Testis (tissue), 2 donors: ENCODE results near the gene CLCN1.

Experiments used
- POLR2A ChIP-seq: fragments of 450-650 bp; IDR thresholded peaks from one replicate; pipeline ENCODE4 v1.6.1; 2017; ENCODE audit warnings: antibody characterized with exemption, mild to moderate bottlenecking, moderate library complexity
- TF ChIP-seq, protein P1 (sequence below), 3 experiments: fragments of 450-650 bp in 2 of 3; fragments of 200-600 bp in 1 of 3; sonication (generic) in 1 of 3; IDR thresholded peaks; one replicate each; pipeline ENCODE4 v1.5.1; 2016 to 2019; ENCODE audit warnings: antibody characterized with exemption in 3 of 3, mild to moderate bottlenecking in 2 of 3, moderate library complexity in 1 of 3

- TF ChIP-seq, protein P1, sequence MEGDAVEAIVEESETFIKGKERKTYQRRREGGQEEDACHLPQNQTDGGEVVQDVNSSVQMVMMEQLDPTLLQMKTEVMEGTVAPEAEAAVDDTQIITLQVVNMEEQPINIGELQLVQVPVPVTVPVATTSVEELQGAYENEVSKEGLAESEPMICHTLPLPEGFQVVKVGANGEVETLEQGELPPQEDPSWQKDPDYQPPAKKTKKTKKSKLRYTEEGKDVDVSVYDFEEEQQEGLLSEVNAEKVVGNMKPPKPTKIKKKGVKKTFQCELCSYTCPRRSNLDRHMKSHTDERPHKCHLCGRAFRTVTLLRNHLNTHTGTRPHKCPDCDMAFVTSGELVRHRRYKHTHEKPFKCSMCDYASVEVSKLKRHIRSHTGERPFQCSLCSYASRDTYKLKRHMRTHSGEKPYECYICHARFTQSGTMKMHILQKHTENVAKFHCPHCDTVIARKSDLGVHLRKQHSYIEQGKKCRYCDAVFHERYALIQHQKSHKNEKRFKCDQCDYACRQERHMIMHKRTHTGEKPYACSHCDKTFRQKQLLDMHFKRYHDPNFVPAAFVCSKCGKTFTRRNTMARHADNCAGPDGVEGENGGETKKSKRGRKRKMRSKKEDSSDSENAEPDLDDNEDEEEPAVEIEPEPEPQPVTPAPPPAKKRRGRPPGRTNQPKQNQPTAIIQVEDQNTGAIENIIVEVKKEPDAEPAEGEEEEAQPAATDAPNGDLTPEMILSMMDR (IDR thresholded peaks at IDR 0.05) = no peak
- TF ChIP-seq POLR2A = no peak
These were observed 78.2 kb downstream of the CLCN1 start for GRCh38 chr7:143394068-143394467.
